GM19467 (cell line): ENCODE results near the gene PVALB.

Experiments
- ATAC-seq: cut with Tn5 transposase; IDR thresholded peaks from one replicate; pipeline ENCODE4 v1.9.1; 2021; ENCODE audit warnings: mild to moderate bottlenecking, moderate library complexity; ENCODE audit not compliant: unreplicated experiment

PVALB gene

GRCh38 chr22:36775586-36775963 lies 41.3 kb downstream of the PVALB start:
- ATAC-seq, result no peak

- ATAC-seq, result no peak
These were observed 42.9 kb downstream of the PVALB start for GRCh38 chr22:36773935-36774334.

- no peak for ATAC-seq
These were observed 44.4 kb downstream of the PVALB start for GRCh38 chr22:36772451-36772850.

- ATAC-seq, result no peak
These were observed 45.3 kb downstream of the PVALB start for GRCh38 chr22:36771356-36772063.

GRCh38 chr22:36770513-36771231 lies 46.2 kb downstream of the PVALB start:
- ATAC-seq, result no peak

GRCh38 chr22:36769541-36770512 lies 47.0 kb downstream of the PVALB start:
- ATAC-seq, result no peak

GRCh38 chr22:36768616-36769015 lies 48.2 kb downstream of the PVALB start:
- no peak for ATAC-seq

- ATAC-seq, result no peak
These were observed 48.7 kb downstream of the PVALB start for GRCh38 chr22:36768141-36768540.

GRCh38 chr22:36767035-36767775 lies 49.6 kb downstream of the PVALB start:
- ATAC-seq, result no peak

- no peak for ATAC-seq
These were observed 50.8 kb downstream of the PVALB start for GRCh38 chr22:36765943-36766450.

GRCh38 chr22:36765131-36765942 lies 51.5 kb downstream of the PVALB start:
- no peak for ATAC-seq

- ATAC-seq, result no peak
These were observed 52.2 kb downstream of the PVALB start for GRCh38 chr22:36764641-36765040.

- no peak for ATAC-seq
These were observed 52.8 kb downstream of the PVALB start for GRCh38 chr22:36764060-36764459.

GRCh38 chr22:36763576-36763975 lies 53.3 kb downstream of the PVALB start:
- ATAC-seq, result no peak

- no peak for ATAC-seq
These were observed 54.1 kb downstream of the PVALB start for GRCh38 chr22:36762687-36763260.

GRCh38 chr22:36761553-36762240 lies 55.1 kb downstream of the PVALB start:
- no peak for ATAC-seq

GRCh38 chr22:36760786-36761185 lies 56.0 kb downstream of the PVALB start:
- no peak for ATAC-seq

GRCh38 chr22:36759481-36760159 lies 57.2 kb downstream of the PVALB start:
- no peak for ATAC-seq
